HepG2 (cell line): ENCODE data around the gene METTL1. TPM values are rescaled to one million over a fixed set of nuclear protein-coding genes. Genes with fewer than 3 reads are reported as not detected.

Experiments used
- ADNP ChIP-seq: sonication (generic); formaldehyde crosslinking; IDR thresholded peaks from 2 replicates; pipeline ENCODE4 v1.4.0; 2020; ENCODE audit warnings: missing genetic modification reagents
- AGO2 ChIP-seq: fragments of 200-400 bp; formaldehyde crosslinking; optimal IDR thresholded peaks from 2 replicates; pipeline ENCODE3; 2017; ENCODE audit warnings: mild to moderate bottlenecking, low read depth, low read length, moderate library complexity
- ARID2 ChIP-seq: sonication (generic); formaldehyde crosslinking; IDR thresholded peaks from 2 replicates; pipeline ENCODE4 v1.8.1; 2022; ENCODE audit warnings: mild to moderate bottlenecking, missing genetic modification reagents, borderline replicate concordance
- ISL2 ChIP-seq: sonication (generic); formaldehyde crosslinking; IDR thresholded peaks from 2 replicates; pipeline ENCODE4 v1.5.0; 2020; ENCODE audit warnings: missing genetic modification reagents
- JUNB ChIP-seq: sonication (generic); formaldehyde crosslinking; IDR thresholded peaks from 2 replicates; pipeline ENCODE4 v1.8.0; 2022; ENCODE audit warnings: missing genetic modification reagents, mild to moderate bottlenecking, borderline replicate concordance
- KDM4B ChIP-seq: sonication (generic); formaldehyde crosslinking; IDR thresholded peaks from 2 replicates; pipeline ENCODE4 v1.4.0; 2020; ENCODE audit warnings: missing genetic modification reagents
- KLF11 ChIP-seq: IDR thresholded peaks from 2 replicates; pipeline ENCODE4 v1.6.1; 2016; ENCODE audit warnings: missing compliant biosample characterization
- MEIS2 ChIP-seq: sonication (generic); formaldehyde crosslinking; IDR thresholded peaks from 2 replicates; pipeline ENCODE4 v1.9.0; 2021; ENCODE audit warnings: mild to moderate bottlenecking, missing genetic modification reagents
- SP2 ChIP-seq: sonication (generic); formaldehyde crosslinking; IDR thresholded peaks from 2 replicates; pipeline ENCODE4 v1.5.1; 2020; ENCODE audit warnings: mild to moderate bottlenecking, missing genetic modification reagents
- TAF15 ChIP-seq: fragments of 200-400 bp; formaldehyde crosslinking; IDR thresholded peaks from one replicate; pipeline ENCODE4 v1.6.1; 2018; ENCODE audit warnings: mild to moderate bottlenecking, low read depth, low read length; ENCODE audit not compliant: poor library complexity, severe bottlenecking
- TMF1 ChIP-seq: sonication (generic); formaldehyde crosslinking; IDR thresholded peaks from 2 replicates; pipeline ENCODE4 v1.8.1; 2022; ENCODE audit warnings: low read depth, missing genetic modification reagents
- TOE1 ChIP-seq: sonication (generic); formaldehyde crosslinking; IDR thresholded peaks from 2 replicates; pipeline ENCODE4 v1.4.0; 2020; ENCODE audit warnings: mild to moderate bottlenecking, missing genetic modification reagents
- ZBTB8A ChIP-seq: sonication (generic); formaldehyde crosslinking; IDR thresholded peaks from 2 replicates; pipeline ENCODE4 v1.4.0; 2020; ENCODE audit warnings: mild to moderate bottlenecking, low read depth, missing genetic modification reagents, borderline replicate concordance
- ZFP1 ChIP-seq: IDR thresholded peaks from 2 replicates; pipeline ENCODE4 v1.6.1; 2016
- ZNF224 ChIP-seq: sonication (generic); formaldehyde crosslinking; IDR thresholded peaks from 2 replicates; pipeline ENCODE4 v1.5.0; 2020; ENCODE audit warnings: mild to moderate bottlenecking, missing genetic modification reagents
- ZNF263 ChIP-seq: sonication (generic); formaldehyde crosslinking; IDR thresholded peaks from 2 replicates; pipeline ENCODE4 v1.4.0; 2020; ENCODE audit warnings: missing genetic modification reagents
- ZNF672 ChIP-seq: sonication (generic); formaldehyde crosslinking; IDR thresholded peaks from 2 replicates; pipeline ENCODE4 v1.8.1; 2022; ENCODE audit warnings: missing genetic modification reagents
- ZNF790 ChIP-seq: sonication (generic); formaldehyde crosslinking; IDR thresholded peaks from 2 replicates; pipeline ENCODE4 v1.8.0; 2022; ENCODE audit warnings: missing genetic modification reagents, mild to moderate bottlenecking, borderline replicate concordance
- polyA plus RNA-seq, 8 experiments: library from polyadenylated mRNA; depleted of rRNA in 3 of 8; stranded (reverse) in 7 of 8; unstranded in 1 of 8; fragments of >200 nt; fragmentation: Illumina TruSeq in 4 of 8; extraction: Trizol in 4 of 8; gene quantifications; 2 replicates each; pipeline versions ENCODE4 v1.2.1 to v1.2.3, GENCODE V29; 2011 to 2016; ENCODE audit warnings: low read depth in 4 of 8, missing spikeins in 1 of 8, mixed read lengths in 1 of 8; ENCODE audit not compliant: insufficient read depth in 1 of 8
- total RNA-seq, 5 experiments: library from RNA; depleted of rRNA; stranded (reverse); fragments of >200 nt; fragmentation: Illumina TruSeq; extraction: Trizol; gene quantifications; 2 replicates each; pipeline ENCODE4 v1.2.3, GENCODE V29; 2016; ENCODE audit warnings: low read depth in 1 of 5
- TF ChIP-seq, protein P1 (sequence below): sonication (generic); formaldehyde crosslinking; IDR thresholded peaks from 2 replicates; pipeline ENCODE4 v1.8.0; 2022; ENCODE audit warnings: mild to moderate bottlenecking, missing genetic modification reagents
- TF ChIP-seq, protein P2 (sequence below): sonication (generic); formaldehyde crosslinking; IDR thresholded peaks from 2 replicates; pipeline ENCODE4 v1.5.1; 2020; ENCODE audit warnings: mild to moderate bottlenecking, moderate library complexity, missing genetic modification reagents
- TF ChIP-seq, protein P3 (sequence below): sonication (generic); formaldehyde crosslinking; IDR thresholded peaks from 2 replicates; pipeline ENCODE4 v1.4.0; 2020; ENCODE audit warnings: missing genetic modification reagents
- TF ChIP-seq, protein P4 (sequence below): sonication (generic); formaldehyde crosslinking; IDR thresholded peaks from 2 replicates; pipeline ENCODE4 v1.4.0; 2020; ENCODE audit warnings: mild to moderate bottlenecking, missing genetic modification reagents

The METTL1 gene
- total and polyA plus RNA-seq, 2 of the 13 experiments (the other 11 are each of a cell fraction or from before 2014, with no cell fraction given), result 34.7 to 36.9 TPM

DNA sequence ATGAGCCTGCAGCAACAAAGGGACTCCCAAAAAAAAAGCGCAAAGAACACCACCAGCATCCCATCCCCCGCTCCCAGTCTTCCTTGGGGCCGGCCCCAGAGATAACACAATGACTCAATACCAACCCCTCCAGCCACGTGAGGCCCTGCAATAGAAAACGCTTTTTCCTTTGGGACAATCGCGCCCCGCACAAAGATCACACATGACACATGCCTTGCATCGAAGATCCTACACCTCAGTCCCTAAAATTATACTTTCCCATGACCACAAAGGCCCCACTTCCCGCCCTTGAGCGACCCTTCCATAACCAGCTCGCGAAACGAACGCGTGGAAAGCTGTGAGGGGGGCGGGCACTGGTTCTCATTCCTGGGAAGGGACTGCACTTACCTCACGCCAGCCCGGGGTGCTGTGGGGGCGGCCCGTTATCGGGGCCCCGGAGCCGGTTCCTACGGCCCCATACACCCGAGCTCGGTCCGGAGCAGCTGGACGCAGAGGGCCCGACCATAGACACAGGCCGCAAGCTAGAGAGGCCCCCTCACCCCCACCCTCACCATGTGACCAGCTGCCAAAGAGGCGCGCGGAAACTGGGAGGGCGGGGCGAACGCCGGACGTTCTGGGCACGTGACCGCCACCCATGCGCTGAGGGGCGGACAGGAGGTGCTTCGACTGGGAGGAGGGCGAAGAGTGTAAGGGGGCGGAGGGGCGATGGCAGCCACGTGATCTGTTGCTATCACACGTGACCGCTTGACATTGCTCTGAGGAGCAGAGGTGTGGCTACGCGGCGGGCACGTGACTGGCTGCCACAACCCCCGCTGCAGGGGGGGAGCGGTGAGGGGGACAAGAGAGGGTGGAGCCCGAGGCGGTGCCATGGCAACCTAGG is 19.9 kb downstream of the METTL1 start, which contains the start of gene CDK4 (continued):
- TF ChIP-seq ADNP (CRISPR knock-in tag) (no peak), JUNB (CRISPR knock-in tag) (no peak), AGO2 (peak; percentile 90), TAF15 (peak; percentile 99), KLF11 (peak; percentile 95), TMF1 (CRISPR knock-in tag) (peak; percentile 69; the same call in 1 of the 2 replicates), ZBTB8A (no peak), ZNF224 (no peak), ARID2 (CRISPR knock-in tag) (no peak), ISL2 (CRISPR knock-in tag) (peak; percentile 63; the same call in 1 of the 2 replicates), TOE1 (CRISPR knock-in tag) (peak; percentile 39; the same call in 1 of the 2 replicates), ZFP1 (CRISPR knock-in tag) (peak; percentile 89; the same call in 1 of the 2 replicates), ZNF263 (CRISPR knock-in tag) (peak; percentile 84), SP2 (CRISPR knock-in tag) (peak; percentile 76), KDM4B (CRISPR knock-in tag) (peak; percentile 89; the same call in 1 of the 2 replicates), MEIS2 (CRISPR knock-in tag) (peak; percentile 90), ZNF790 (no peak), ZNF672 (CRISPR knock-in tag) (peak; percentile 48; the same call in 1 of the 2 replicates)
- TF ChIP-seq, protein P1, sequence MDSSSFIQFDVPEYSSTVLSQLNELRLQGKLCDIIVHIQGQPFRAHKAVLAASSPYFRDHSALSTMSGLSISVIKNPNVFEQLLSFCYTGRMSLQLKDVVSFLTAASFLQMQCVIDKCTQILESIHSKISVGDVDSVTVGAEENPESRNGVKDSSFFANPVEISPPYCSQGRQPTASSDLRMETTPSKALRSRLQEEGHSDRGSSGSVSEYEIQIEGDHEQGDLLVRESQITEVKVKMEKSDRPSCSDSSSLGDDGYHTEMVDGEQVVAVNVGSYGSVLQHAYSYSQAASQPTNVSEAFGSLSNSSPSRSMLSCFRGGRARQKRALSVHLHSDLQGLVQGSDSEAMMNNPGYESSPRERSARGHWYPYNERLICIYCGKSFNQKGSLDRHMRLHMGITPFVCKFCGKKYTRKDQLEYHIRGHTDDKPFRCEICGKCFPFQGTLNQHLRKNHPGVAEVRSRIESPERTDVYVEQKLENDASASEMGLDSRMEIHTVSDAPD, result no peak; the same call in 1 of the 2 replicates
- TF ChIP-seq, protein P2, sequence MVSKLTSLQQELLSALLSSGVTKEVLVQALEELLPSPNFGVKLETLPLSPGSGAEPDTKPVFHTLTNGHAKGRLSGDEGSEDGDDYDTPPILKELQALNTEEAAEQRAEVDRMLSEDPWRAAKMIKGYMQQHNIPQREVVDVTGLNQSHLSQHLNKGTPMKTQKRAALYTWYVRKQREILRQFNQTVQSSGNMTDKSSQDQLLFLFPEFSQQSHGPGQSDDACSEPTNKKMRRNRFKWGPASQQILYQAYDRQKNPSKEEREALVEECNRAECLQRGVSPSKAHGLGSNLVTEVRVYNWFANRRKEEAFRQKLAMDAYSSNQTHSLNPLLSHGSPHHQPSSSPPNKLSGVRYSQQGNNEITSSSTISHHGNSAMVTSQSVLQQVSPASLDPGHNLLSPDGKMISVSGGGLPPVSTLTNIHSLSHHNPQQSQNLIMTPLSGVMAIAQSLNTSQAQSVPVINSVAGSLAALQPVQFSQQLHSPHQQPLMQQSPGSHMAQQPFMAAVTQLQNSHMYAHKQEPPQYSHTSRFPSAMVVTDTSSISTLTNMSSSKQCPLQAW (CRISPR knock-in tag), result peak; percentile 91
- TF ChIP-seq, protein P3, sequence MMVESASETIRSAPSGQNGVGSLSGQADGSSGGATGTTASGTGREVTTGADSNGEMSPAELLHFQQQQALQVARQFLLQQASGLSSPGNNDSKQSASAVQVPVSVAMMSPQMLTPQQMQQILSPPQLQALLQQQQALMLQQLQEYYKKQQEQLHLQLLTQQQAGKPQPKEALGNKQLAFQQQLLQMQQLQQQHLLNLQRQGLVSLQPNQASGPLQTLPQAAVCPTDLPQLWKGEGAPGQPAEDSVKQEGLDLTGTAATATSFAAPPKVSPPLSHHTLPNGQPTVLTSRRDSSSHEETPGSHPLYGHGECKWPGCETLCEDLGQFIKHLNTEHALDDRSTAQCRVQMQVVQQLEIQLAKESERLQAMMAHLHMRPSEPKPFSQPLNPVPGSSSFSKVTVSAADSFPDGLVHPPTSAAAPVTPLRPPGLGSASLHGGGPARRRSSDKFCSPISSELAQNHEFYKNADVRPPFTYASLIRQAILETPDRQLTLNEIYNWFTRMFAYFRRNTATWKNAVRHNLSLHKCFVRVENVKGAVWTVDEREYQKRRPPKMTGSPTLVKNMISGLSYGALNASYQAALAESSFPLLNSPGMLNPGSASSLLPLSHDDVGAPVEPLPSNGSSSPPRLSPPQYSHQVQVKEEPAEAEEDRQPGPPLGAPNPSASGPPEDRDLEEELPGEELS (CRISPR knock-in tag), result peak; percentile 74
- TF ChIP-seq, protein P4, sequence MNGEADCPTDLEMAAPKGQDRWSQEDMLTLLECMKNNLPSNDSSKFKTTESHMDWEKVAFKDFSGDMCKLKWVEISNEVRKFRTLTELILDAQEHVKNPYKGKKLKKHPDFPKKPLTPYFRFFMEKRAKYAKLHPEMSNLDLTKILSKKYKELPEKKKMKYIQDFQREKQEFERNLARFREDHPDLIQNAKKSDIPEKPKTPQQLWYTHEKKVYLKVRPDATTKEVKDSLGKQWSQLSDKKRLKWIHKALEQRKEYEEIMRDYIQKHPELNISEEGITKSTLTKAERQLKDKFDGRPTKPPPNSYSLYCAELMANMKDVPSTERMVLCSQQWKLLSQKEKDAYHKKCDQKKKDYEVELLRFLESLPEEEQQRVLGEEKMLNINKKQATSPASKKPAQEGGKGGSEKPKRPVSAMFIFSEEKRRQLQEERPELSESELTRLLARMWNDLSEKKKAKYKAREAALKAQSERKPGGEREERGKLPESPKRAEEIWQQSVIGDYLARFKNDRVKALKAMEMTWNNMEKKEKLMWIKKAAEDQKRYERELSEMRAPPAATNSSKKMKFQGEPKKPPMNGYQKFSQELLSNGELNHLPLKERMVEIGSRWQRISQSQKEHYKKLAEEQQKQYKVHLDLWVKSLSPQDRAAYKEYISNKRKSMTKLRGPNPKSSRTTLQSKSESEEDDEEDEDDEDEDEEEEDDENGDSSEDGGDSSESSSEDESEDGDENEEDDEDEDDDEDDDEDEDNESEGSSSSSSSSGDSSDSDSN (CRISPR knock-in tag), result peak; percentile 82
